Measurements from ENCODE around the gene DNPH1.

DNPH1 gene

DNA sequence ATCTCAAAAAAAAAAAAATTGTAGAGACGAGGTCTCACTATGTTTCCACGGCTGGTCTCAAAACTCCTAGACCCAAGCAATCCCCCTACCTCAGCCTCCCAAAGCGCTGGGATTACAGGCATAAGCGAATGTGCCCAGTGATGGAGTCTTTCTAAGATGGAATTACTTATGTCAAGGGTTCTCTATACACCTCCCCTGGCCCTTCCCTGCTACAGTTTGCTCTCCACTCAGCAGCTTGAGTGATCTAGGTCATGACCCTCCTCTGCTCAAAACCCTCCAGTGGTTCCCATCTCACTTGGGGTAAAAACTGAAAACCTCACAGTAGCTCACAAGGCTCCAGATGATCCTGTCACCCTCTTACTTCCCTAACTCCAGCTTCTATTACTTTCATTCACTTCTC, 1.8 kb upstream of the DNPH1 start:
- TF ChIP-seq, protein P1, sequence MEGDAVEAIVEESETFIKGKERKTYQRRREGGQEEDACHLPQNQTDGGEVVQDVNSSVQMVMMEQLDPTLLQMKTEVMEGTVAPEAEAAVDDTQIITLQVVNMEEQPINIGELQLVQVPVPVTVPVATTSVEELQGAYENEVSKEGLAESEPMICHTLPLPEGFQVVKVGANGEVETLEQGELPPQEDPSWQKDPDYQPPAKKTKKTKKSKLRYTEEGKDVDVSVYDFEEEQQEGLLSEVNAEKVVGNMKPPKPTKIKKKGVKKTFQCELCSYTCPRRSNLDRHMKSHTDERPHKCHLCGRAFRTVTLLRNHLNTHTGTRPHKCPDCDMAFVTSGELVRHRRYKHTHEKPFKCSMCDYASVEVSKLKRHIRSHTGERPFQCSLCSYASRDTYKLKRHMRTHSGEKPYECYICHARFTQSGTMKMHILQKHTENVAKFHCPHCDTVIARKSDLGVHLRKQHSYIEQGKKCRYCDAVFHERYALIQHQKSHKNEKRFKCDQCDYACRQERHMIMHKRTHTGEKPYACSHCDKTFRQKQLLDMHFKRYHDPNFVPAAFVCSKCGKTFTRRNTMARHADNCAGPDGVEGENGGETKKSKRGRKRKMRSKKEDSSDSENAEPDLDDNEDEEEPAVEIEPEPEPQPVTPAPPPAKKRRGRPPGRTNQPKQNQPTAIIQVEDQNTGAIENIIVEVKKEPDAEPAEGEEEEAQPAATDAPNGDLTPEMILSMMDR (IDR thresholded peaks at IDR 0.05; ENCODE audit: low read depth, low read length, missing control alignments), result no peak
- no peak for DNase-seq (ENCODE audit: low read depth)
- no peak overlapping the region for H3K4me3 ChIP-seq (ENCODE audit: low read depth, low read length)

GRCh38 chr6:43229803-43230620, 731 bp upstream of the DNPH1 start:
- TF ChIP-seq, protein P1 (IDR thresholded peaks at IDR 0.05; ENCODE audit: low read depth, low read length, missing control alignments), result no peak
- DNase-seq (ENCODE audit: low read depth), result no peak
- H3K4me3 ChIP-seq (ENCODE audit: low read depth, low read length), result no peak overlapping the region

GRCh38 chr6:43226192-43226851, 3.0 kb downstream of the DNPH1 start:
- no peak overlapping the region for H3K4me3 ChIP-seq (ENCODE audit: low read depth, low read length)
- TF ChIP-seq, protein P1 (IDR thresholded peaks at IDR 0.05; ENCODE audit: low read depth, low read length, missing control alignments), result no peak
- DNase-seq (ENCODE audit: low read depth), result no peak

DNA sequence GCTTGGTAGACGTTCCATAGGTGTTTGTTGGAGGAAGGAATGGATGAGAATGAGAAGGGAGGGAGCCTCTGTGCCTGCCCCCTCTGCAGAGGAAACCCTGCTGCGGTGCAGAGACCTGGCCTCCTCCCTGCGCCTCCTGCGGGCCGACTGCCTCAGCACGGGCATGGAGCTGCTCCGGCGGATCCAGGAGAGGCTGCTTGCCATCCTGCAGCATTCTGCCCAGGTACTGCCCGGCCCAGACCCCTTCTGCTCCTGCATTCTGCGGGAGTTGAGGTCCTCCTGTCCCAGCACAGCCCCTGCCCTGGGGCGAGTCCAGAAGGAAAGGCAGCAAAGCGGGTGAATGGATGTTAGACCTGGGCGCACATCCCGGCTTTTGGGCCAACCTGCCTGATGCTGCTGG, 6.1 kb downstream of the DNPH1 start:
- no peak overlapping the region for H3K4me3 ChIP-seq (ENCODE audit: low read depth, low read length)
- DNase-seq (ENCODE audit: low read depth), result no peak
- TF ChIP-seq, protein P1 (IDR thresholded peaks at IDR 0.05; ENCODE audit: low read depth, low read length, missing control alignments), result no peak

- no peak for DNase-seq (ENCODE audit: low read depth)
- TF ChIP-seq, protein P1 (IDR thresholded peaks at IDR 0.05; ENCODE audit: low read depth, low read length, missing control alignments), result no peak
- no peak overlapping the region for H3K4me3 ChIP-seq (ENCODE audit: low read depth, low read length)
Observed at GRCh38 chr6:43222418-43223059, 6.7 kb downstream of the DNPH1 start.

- DNase-seq (ENCODE audit: low read depth), result no peak
- H3K4me3 ChIP-seq (ENCODE audit: low read depth, low read length), result no peak overlapping the region
- TF ChIP-seq, protein P1 (IDR thresholded peaks at IDR 0.05; ENCODE audit: low read depth, low read length, missing control alignments), result no peak
Observed at GRCh38 chr6:43221046-43221972, 8.0 kb downstream of the DNPH1 start.
